Thyroid gland (tissue), 4 donors: ENCODE results near the gene PDE4B. TPM values are rescaled to one million over a fixed set of nuclear protein-coding genes. Genes with fewer than 3 reads are reported as not detected.

ENCODE experiments used
- DNase-seq, 2 donors: peaks; one replicate each; pipeline ENCODE4 v3.0.0-alpha.2; 2019
- H3K27ac ChIP-seq, 3 donors: fragments of 200-600 bp; sonication (generic); 1 replicate in 2 of 3; 2 replicates in 1 of 3; pipeline ENCODE4 v1.5.1; 2016 to 2019; ENCODE audit warnings: mild to moderate bottlenecking in 1 of 3, moderate library complexity in 1 of 3
- H3K27me3 ChIP-seq: fragments of 200-600 bp; sonication (generic); one replicate; pipeline ENCODE4 v1.5.1; 2019
- H3K36me3 ChIP-seq, 2 donors: fragments of 200-600 bp; sonication (generic); one replicate each; pipeline ENCODE4 v1.5.1; 2016 to 2019
- H3K4me1 ChIP-seq, 2 donors: fragments of 200-600 bp; sonication (generic); one replicate each; pipeline ENCODE4 v1.5.1; 2017 to 2019
- H3K4me3 ChIP-seq, 3 donors: fragments of 200-600 bp; sonication (generic); replicated peaks in 1 of 3; 1 replicate in 2 of 3; 2 replicates in 1 of 3; pipeline ENCODE4 v1.5.1; 2016; ENCODE audit warnings: mild to moderate bottlenecking in 1 of 3
- H3K9me3 ChIP-seq: fragments of 200-600 bp; sonication (generic); one replicate; pipeline ENCODE4 v1.5.1; 2017
- CTCF ChIP-seq, 6 experiments: fragments of 200-600 bp in 3 of 6; fragments of 450-650 bp in 3 of 6; sonication (generic) in 3 of 6; IDR thresholded peaks; one replicate each; pipeline ENCODE4 v1.5.1; 2016 to 2019; ENCODE audit warnings: antibody characterized with exemption in 6 of 6, mild to moderate bottlenecking in 2 of 6, inconsistent platforms in 1 of 6, moderate library complexity in 1 of 6
- POLR2A ChIP-seq, 2 donors: fragments of 450-650 bp; IDR thresholded peaks; one replicate each; pipeline ENCODE4 v1.6.1; 2017; ENCODE audit warnings: antibody characterized with exemption in 2 of 2, mild to moderate bottlenecking in 2 of 2, moderate library complexity in 1 of 2
- WGBS, 2 donors: methylation state at CpG; one replicate each; pipeline ENCODE4 v1.1.5; 2017; 5-methylcytosine and 5-hydroxymethylcytosine counted together
- intact Hi-C: fragments of 100-400 bp; cut with DNase I; formaldehyde crosslinking; loops from one replicate; pipeline ENCODE4 v1.15.1; 2023
- total RNA-seq, 4 donors: library from RNA; depleted of rRNA; stranded (reverse); fragments of >200 nt; gene quantifications; one replicate each; pipeline ENCODE4 v1.2.3, GENCODE V29; 2016

Gene PDE4B
- total RNA-seq, 4 donors from 2014 or later, result 9.6 to 21.3 (median 15.0) TPM

GRCh38 chr1:66175098-66175497 lies 382.4 kb downstream of the PDE4B start:
- H3K9me3 ChIP-seq, result no peaks in the 10 kb centered on the region
- no peak for TF ChIP-seq CTCF (IDR thresholded peaks at IDR 0.05)
- 79 to 80% methylated on average over 1 of the region's 1 CpG for WGBS, 2 donors
- H3K27me3 ChIP-seq, result no peaks in the 10 kb centered on the region
- intact Hi-C loops, result no loop called here
- no peak overlapping the region for H3K4me3 ChIP-seq
- DNase-seq, result no peak
- no peaks in the 10 kb centered on the region for H3K36me3 ChIP-seq
- H3K4me1 ChIP-seq, result no peaks in the 10 kb centered on the region
- no peak overlapping the region for H3K27ac ChIP-seq

- TF ChIP-seq POLR2A (IDR thresholded peaks at IDR 0.05) (no peak), CTCF (IDR thresholded peaks at IDR 0.05) (no peak)
- intact Hi-C loops, result no loop called here
- 80 to 89% methylated on average over 2 of the region's 2 CpGs for WGBS, 2 donors
These were observed 382.9 kb downstream of the PDE4B start for GRCh38 chr1:66175581-66175980.

GRCh38 chr1:66176012-66176715 lies 383.5 kb downstream of the PDE4B start:
- intact Hi-C loops, result no loop called here
- Histone ChIP-seq H3K27me3 (no peaks in the 10 kb centered on the region), H3K4me1 (no peaks in the 10 kb centered on the region), H3K36me3 (no peaks in the 10 kb centered on the region), H3K27ac (no peak overlapping the region), H3K4me3 (no peak overlapping the region), H3K9me3 (no peaks in the 10 kb centered on the region)
- no peak for DNase-seq
- TF ChIP-seq POLR2A (IDR thresholded peaks at IDR 0.05) (no peak), CTCF (IDR thresholded peaks at IDR 0.05) (no peak)
- 68 to 72% methylated on average over 5 of the region's 5 CpGs for WGBS, 2 donors

More at GRCh38 chr1:66175581-66175980, 382.9 kb downstream of the PDE4B start:
- no peaks in the 10 kb centered on the region for H3K27me3 ChIP-seq
- H3K27ac ChIP-seq, result no peak overlapping the region
- no peak for DNase-seq
- H3K36me3 ChIP-seq, result no peaks in the 10 kb centered on the region
- no peaks in the 10 kb centered on the region for H3K4me1 ChIP-seq
- no peaks in the 10 kb centered on the region for H3K9me3 ChIP-seq
- H3K4me3 ChIP-seq, result no peak overlapping the region

- no peak for TF ChIP-seq CTCF (IDR thresholded peaks at IDR 0.05)
- no peak for TF ChIP-seq POLR2A (IDR thresholded peaks at IDR 0.05)
- 68 to 84% methylated on average over 1 of the region's 1 CpG for WGBS, 2 donors
These were observed 384.1 kb downstream of the PDE4B start for GRCh38 chr1:66176832-66177231.

GRCh38 chr1:66177510-66177909 lies 384.8 kb downstream of the PDE4B start:
- Histone ChIP-seq H3K4me1 (peaks cover 0 to 3% of the 10 kb centered on the region in 2 donors), H3K9me3 (no peaks in the 10 kb centered on the region), H3K4me3 (no peak overlapping the region), H3K36me3 (no peaks in the 10 kb centered on the region), H3K27ac (no peak overlapping the region), H3K27me3 (no peaks in the 10 kb centered on the region)
- no peak for TF ChIP-seq POLR2A (IDR thresholded peaks at IDR 0.05)
- no peak for TF ChIP-seq CTCF (IDR thresholded peaks at IDR 0.05)
- no peak for DNase-seq
- 93 to 96% methylated on average over 2 of the region's 2 CpGs for WGBS, 2 donors
- intact Hi-C loops, result no loop called here

More at GRCh38 chr1:66176832-66177231, 384.1 kb downstream of the PDE4B start:
- Histone ChIP-seq H3K4me1 (peaks cover 0 to 3% of the 10 kb centered on the region in 2 donors), H3K36me3 (no peaks in the 10 kb centered on the region), H3K27me3 (no peaks in the 10 kb centered on the region), H3K27ac (no peak overlapping the region), H3K4me3 (no peak overlapping the region), H3K9me3 (no peaks in the 10 kb centered on the region)
- intact Hi-C loops, result no loop called here
- no peak for DNase-seq
